DMS 273 treated with DMSO at 0.1 percent for 48 hours (cell line): ENCODE results near the gene FMNL1.

ENCODE experiments used
- DNase-seq: peaks from one replicate; lab custom pipeline; 2025; lab: John Stamatoyannopoulos, UW

Gene FMNL1

GRCh38 chr17:45261577-45262515 is 40.2 kb downstream of the FMNL1 start, which contains the start of gene SPATA32:
Gene SPATA32, minus strand, starts transcription at chr17:45262094. Its CDS starts 78 bp downstream, at chr17:45262016.
- DNase-seq, result no peak

GRCh38 chr17:45262516-45263476 is 41.1 kb downstream of the FMNL1 start:
- DNase-seq, result no peak

DNA sequence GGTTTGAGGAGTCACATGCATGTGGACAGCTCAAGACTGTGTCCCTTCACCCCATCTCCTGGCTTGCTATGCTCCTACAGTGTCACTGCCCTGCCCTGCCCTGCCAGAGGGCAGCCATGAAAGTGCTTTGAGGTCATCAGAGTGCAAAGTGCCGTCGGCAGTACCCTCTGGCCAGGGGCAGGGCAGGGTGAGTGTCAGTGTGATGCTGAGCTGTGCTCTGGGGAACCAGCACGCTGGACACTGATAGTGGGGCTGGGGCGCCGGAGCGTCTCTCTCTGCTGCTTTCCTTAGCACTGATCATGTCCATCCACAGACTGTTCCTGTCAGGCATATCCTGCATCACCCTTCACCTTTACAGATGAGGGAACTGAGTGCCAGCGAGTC is 41.8 kb downstream of the FMNL1 start:
- DNase-seq, result no peak

DNA sequence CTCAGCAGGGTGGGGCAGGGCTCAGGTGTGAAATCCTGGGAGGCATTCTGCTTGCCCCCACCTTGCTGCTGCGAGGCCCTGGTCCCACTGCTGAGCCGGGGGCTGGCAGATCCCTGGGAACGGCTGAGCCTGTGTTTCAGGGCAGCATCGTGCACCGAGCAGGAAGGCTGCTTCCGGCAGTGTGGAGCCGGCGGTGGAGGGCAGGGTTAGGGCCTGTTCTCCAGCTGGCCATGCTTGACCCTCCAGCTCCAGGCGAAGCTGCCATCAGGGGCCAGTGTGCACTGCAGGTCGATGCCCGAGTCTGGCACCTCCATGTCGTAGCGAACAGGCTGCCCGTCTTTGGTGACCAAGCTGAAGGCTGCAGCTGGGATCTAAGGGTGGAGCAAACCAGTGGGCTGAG is 42.7 kb downstream of the FMNL1 start:
- DNase-seq, result no peak

- no peak for DNase-seq
These were observed 43.3 kb downstream of the FMNL1 start for GRCh38 chr17:45264988-45265387.

DNA sequence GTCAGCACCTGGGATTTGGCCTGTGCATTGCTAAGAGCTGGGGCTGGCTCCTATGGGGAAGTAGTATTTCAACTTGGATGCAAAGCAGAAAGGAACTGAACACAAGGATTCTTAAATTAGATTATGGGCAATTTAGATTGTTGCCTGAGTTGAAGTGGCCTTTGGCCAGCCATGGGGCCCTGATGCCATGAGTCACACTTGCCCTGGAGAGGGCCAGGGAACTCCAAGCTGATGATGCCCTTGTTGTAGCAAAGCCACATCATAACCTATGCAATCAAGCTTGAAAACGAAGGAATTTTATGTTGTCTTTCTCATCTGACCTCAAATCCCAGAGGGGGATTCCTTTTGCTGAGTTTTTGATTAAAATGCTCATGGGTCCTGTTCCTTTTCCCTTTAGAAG is 44.1 kb downstream of the FMNL1 start:
- no peak for DNase-seq

GRCh38 chr17:45266372-45266926 is 44.8 kb downstream of the FMNL1 start:
- DNase-seq, result no peak

- no peak for DNase-seq
These were observed 45.9 kb downstream of the FMNL1 start for GRCh38 chr17:45267436-45268055.

GRCh38 chr17:45269912-45270311 is 48.2 kb downstream of the FMNL1 start:
- no peak for DNase-seq

GRCh38 chr17:45270828-45271418 is 49.2 kb downstream of the FMNL1 start:
- no peak for DNase-seq

GRCh38 chr17:45271603-45272002 is 49.9 kb downstream of the FMNL1 start:
- no peak for DNase-seq

- no peak for DNase-seq
These were observed 51.9 kb downstream of the FMNL1 start for GRCh38 chr17:45273551-45273957.

GRCh38 chr17:45274033-45274432 is 52.3 kb downstream of the FMNL1 start:
- DNase-seq, result no peak

- DNase-seq, result no peak
These were observed 54.3 kb downstream of the FMNL1 start for GRCh38 chr17:45276031-45276430.

GRCh38 chr17:45277216-45277849 is 55.6 kb downstream of the FMNL1 start:
- peak; percentile 90 for DNase-seq

- DNase-seq, result no peak
These were observed 56.3 kb downstream of the FMNL1 start for GRCh38 chr17:45277992-45278391.

GRCh38 chr17:45279898-45280297 is 58.2 kb downstream of the FMNL1 start:
- DNase-seq, result no peak

DNA sequence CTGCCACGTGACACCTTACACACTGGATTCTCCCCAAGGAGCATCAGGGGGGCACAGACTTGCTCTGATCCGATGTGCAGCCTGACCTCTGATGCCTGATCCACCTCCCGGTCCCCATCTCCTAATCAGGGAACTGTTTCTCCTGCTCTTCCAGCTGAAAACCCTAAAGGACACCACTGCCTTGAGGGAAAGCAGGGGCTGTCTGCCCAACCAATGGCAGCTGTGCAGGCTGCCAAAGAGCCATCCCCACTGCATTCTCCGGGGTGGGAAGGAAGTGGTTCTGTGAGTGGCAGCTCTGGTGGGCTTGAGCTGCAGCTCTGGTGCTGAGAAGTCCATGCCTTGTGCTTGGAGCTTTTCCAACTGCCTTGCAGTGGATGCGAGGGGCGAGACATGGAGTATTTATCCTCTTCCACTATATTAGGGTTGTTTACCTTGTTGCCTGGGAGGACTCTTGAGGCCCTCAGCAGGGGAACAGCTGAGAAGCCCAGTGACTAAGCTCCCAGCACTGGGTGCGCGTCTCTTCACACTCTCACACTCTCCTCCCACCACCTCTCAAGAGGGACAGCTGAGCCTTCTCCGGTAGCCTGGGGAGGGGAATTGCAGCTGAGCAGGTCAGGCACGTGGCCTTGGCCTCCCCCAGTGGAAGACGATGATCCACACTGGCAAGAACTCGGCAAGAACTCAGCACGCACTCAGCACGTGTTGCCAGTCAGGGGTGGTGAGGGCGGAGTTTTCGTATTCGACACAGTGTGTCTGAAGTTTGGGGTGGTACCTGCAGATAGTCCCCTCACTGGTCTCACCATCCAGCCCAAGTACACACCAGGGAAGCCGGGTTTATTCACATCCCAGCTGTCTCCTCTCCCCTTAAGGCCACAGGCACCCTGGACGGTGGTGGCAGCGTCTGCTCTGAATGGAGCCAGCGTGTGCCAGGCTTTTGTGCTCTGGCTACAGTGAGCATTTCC is 61.3 kb downstream of the FMNL1 start:
- DNase-seq, result no peak

GRCh38 chr17:45283711-45284110 is 62.0 kb downstream of the FMNL1 start:
- DNase-seq, result no peak
